ENCODE results near the gene TEAD4.

The TEAD4 gene

DNA sequence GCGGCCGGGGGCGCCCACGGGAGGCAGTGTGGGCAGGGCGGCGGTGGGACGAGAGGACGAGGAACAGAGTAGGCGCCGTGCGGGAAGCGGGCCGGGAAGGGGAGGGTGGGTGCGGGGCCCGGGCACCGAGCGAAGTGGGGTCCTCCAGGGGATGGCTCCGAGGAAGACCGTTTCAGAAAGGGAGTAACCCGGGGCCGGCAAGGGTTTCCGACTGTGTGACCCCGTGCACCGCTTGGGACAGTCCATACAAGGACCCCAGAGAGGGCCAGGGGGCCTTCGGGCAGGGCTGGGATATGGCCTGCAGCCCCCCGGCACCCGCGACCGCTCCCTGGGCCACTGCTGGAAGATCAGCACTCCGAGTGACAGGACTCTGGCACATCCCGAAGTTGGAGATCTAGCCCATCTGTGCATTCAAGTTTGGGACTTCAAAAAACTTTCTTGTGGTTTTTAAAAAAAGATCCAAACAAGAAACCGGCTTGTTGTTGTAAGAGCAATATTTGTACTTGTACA is 118.4 kb downstream of the TEAD4 start:
- DNase-seq, result no peak
- H3K4me3 Mint-ChIP-seq, result peak overlapping the region; percentile 66

GRCh38 chr12:3078086-3078820 is 119.1 kb downstream of the TEAD4 start:
- Mint-ChIP-seq H3K4me1 (peaks cover 10% of the 10 kb centered on the region), H3K27ac (peak overlapping the region; percentile 27), H3K36me3 (ENCODE audit: low read depth) (no peaks in the 10 kb centered on the region), H3K27me3 (peaks cover 18% of the 10 kb centered on the region), H3K9me3 (no peaks in the 10 kb centered on the region), H3K4me3 (peak overlapping the region; percentile 66)
- DNase-seq, result no peak
- ATAC-seq, result no peak

More for the DNA sequence above, 118.4 kb downstream of the TEAD4 start:
- Mint-ChIP-seq H3K27ac (peak overlapping the region; percentile 27), H3K27me3 (peaks cover 19% of the 10 kb centered on the region), H3K4me1 (peaks cover 11% of the 10 kb centered on the region), H3K36me3 (ENCODE audit: low read depth) (no peaks in the 10 kb centered on the region), H3K9me3 (no peaks in the 10 kb centered on the region)
- ATAC-seq, result peak; percentile 2

GRCh38 chr12:3081091-3081490 is 121.9 kb downstream of the TEAD4 start:
- H3K27ac Mint-ChIP-seq, result no peak overlapping the region
- H3K27me3 Mint-ChIP-seq, result peaks cover 6% of the 10 kb centered on the region
- peaks cover 6% of the 10 kb centered on the region for H3K4me1 Mint-ChIP-seq
- H3K9me3 Mint-ChIP-seq, result no peaks in the 10 kb centered on the region
- no peak overlapping the region for H3K4me3 Mint-ChIP-seq
- DNase-seq, result no peak
- no peak for ATAC-seq
- no peaks in the 10 kb centered on the region for H3K36me3 Mint-ChIP-seq (ENCODE audit: low read depth)

- no peak for DNase-seq
- Mint-ChIP-seq H3K4me3 (no peak overlapping the region), H3K4me1 (no peaks in the 10 kb centered on the region), H3K9me3 (no peaks in the 10 kb centered on the region), H3K27ac (no peak overlapping the region), H3K27me3 (peaks cover 5% of the 10 kb centered on the region), H3K36me3 (ENCODE audit: low read depth) (no peaks in the 10 kb centered on the region)
- ATAC-seq, result no peak
These were observed 122.7 kb downstream of the TEAD4 start for GRCh38 chr12:3081886-3082285.

DNA sequence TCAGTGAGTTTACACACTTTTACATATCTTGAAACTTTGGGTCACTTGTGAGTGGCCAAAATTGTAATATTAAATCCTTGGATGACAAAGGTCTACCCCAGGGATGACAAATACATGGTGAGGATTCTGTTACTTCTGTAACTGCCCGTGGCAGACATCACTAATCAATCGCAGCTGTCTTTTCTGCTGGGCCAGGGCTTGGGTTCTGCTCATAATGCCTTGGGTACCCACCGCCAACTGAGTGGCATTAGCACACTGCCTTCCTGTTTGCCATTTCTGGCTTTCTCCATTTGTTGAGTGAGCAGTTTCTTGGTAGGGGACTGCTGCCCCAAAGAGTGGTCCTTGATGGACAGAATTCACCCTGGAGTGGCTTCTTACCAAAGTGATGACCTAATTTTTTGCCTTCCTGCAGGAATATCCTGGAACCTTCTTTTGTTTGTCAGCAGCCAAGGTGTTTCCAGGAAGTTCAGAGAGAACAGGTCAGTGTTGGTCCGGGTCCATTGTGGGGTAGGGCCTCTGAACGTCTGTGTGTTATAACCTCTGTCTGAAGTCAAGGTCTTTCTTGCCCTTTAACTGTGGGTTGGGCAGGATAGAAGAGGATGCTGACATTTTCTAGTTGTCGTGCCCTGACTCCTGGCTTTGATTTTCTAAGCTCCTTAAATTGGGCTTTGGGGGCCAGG is 124.2 kb downstream of the TEAD4 start:
- ATAC-seq (no peak), DNase-seq (no peak)
- H3K36me3 Mint-ChIP-seq (ENCODE audit: low read depth), result no peaks in the 10 kb centered on the region
- H3K4me3 Mint-ChIP-seq, result no peak overlapping the region
- no peak overlapping the region for H3K27ac Mint-ChIP-seq
- no peaks in the 10 kb centered on the region for H3K9me3 Mint-ChIP-seq
- H3K4me1 Mint-ChIP-seq, result no peaks in the 10 kb centered on the region
- peaks cover 2% of the 10 kb centered on the region for H3K27me3 Mint-ChIP-seq

GRCh38 chr12:3083921-3084347 is 124.7 kb downstream of the TEAD4 start:
- H3K4me1 Mint-ChIP-seq, result no peaks in the 10 kb centered on the region
- no peaks in the 10 kb centered on the region for H3K9me3 Mint-ChIP-seq
- no peak overlapping the region for H3K27ac Mint-ChIP-seq
- ATAC-seq (no peak), DNase-seq (no peak)
- H3K4me3 Mint-ChIP-seq, result no peak overlapping the region
- no peaks in the 10 kb centered on the region for H3K36me3 Mint-ChIP-seq (ENCODE audit: low read depth)
- no peaks in the 10 kb centered on the region for H3K27me3 Mint-ChIP-seq

- Mint-ChIP-seq H3K4me3 (no peak overlapping the region), H3K4me1 (no peaks in the 10 kb centered on the region), H3K27ac (no peak overlapping the region), H3K9me3 (no peaks in the 10 kb centered on the region), H3K27me3 (no peaks in the 10 kb centered on the region), H3K36me3 (ENCODE audit: low read depth) (no peaks in the 10 kb centered on the region)
- DNase-seq, result no peak
- no peak for ATAC-seq
These were observed 125.5 kb downstream of the TEAD4 start for GRCh38 chr12:3084742-3085141.

DNA sequence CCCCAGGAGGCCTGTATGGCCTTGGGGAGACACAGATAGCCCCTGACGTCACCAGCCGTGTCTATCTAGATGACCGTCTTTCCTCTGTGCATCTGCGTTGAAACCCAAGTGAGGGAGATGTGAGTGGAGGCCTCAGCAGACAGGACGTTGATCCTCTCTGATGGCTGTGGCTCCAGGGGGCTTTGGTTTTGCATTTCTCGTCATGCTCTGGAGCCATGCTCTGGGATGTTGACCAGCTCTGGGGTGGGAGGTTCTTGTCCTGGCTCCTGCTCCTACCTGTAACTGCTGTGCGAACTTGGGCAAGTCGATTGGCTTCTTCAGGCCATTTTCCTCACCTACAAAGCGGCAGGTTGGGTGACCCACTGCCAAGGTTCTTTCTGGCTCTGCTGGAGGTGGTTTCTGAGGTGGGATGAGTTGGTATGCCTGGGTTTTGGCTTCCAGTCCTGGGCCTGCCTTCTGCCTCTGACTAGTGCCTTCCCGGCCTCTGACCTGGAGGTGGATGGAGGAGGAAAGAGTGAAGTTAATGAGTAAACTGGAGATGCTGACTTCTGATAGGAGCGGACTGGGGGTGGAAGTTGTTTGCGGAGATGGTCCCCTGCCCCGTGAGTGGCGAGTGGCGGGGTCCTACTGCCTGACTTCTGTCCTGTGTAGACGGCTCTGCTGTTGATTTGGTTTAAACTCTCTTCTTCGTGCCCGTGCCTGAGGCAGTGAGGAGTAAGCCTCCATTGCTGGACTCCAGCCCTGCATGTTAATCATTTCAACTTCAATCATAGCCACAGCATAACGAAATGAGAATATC is 126.3 kb downstream of the TEAD4 start:
- Mint-ChIP-seq H3K9me3 (no peaks in the 10 kb centered on the region), H3K27me3 (no peaks in the 10 kb centered on the region), H3K4me1 (no peaks in the 10 kb centered on the region), H3K27ac (no peak overlapping the region), H3K36me3 (ENCODE audit: low read depth) (no peaks in the 10 kb centered on the region), H3K4me3 (no peak overlapping the region)
- DNase-seq, result no peak
- no peak for ATAC-seq

DNA sequence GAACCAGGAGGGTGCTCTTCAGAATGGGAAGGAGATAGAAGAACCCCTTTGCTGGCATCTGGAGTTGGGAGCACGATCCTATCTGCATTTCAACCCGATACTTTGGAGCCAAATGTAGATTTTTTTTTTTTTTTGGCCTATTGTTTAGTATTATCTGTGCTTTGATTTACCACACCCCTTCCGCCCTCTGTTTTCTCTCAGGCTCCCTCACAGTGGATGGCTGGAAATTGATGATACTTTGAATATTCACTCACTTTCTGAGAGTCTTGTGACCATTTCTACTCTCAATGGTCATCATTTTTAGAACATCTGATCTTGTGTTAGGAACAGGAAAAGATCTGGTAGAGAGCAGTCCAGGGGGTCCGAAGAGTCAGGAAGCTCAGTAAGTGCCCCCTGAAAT is 127.0 kb downstream of the TEAD4 start:
- DNase-seq (no peak), ATAC-seq (no peak)
- no peak overlapping the region for H3K27ac Mint-ChIP-seq
- H3K36me3 Mint-ChIP-seq (ENCODE audit: low read depth), result no peaks in the 10 kb centered on the region
- no peak overlapping the region for H3K4me3 Mint-ChIP-seq
- no peaks in the 10 kb centered on the region for H3K4me1 Mint-ChIP-seq
- no peaks in the 10 kb centered on the region for H3K27me3 Mint-ChIP-seq
- H3K9me3 Mint-ChIP-seq, result no peaks in the 10 kb centered on the region

- DNase-seq, result no peak
- no peak for ATAC-seq
- Mint-ChIP-seq H3K4me1 (no peaks in the 10 kb centered on the region), H3K36me3 (ENCODE audit: low read depth) (no peaks in the 10 kb centered on the region), H3K4me3 (no peak overlapping the region), H3K9me3 (no peaks in the 10 kb centered on the region), H3K27ac (no peak overlapping the region), H3K27me3 (no peaks in the 10 kb centered on the region)
These were observed 127.6 kb downstream of the TEAD4 start for GRCh38 chr12:3086729-3087323.

- no peaks in the 10 kb centered on the region for H3K4me1 Mint-ChIP-seq
- DNase-seq (no peak), ATAC-seq (no peak)
- H3K9me3 Mint-ChIP-seq, result no peaks in the 10 kb centered on the region
- H3K4me3 Mint-ChIP-seq, result no peak overlapping the region
- H3K27ac Mint-ChIP-seq, result no peak overlapping the region
- no peaks in the 10 kb centered on the region for H3K36me3 Mint-ChIP-seq (ENCODE audit: low read depth)
- H3K27me3 Mint-ChIP-seq, result no peaks in the 10 kb centered on the region
These were observed 128.8 kb downstream of the TEAD4 start for GRCh38 chr12:3087758-3088650.

GRCh38 chr12:3089588-3089987 is 130.4 kb downstream of the TEAD4 start:
- Mint-ChIP-seq H3K4me3 (no peak overlapping the region), H3K9me3 (no peaks in the 10 kb centered on the region), H3K27me3 (no peaks in the 10 kb centered on the region), H3K4me1 (no peaks in the 10 kb centered on the region), H3K27ac (no peak overlapping the region), H3K36me3 (ENCODE audit: low read depth) (no peaks in the 10 kb centered on the region)
- DNase-seq, result no peak
- ATAC-seq, result no peak
